Superior temporal gyrus (tissue), 1 donor: ENCODE data around the gene JPT1.

Source experiments
- DNase-seq: peaks from one replicate; pipeline ENCODE4 v3.0.0-alpha.2; 2016; ENCODE audit errors: extremely low spot score

Gene JPT1

GRCh38 chr17:75105126-75106080 is 48.9 kb downstream of the JPT1 start:
- DNase-seq, result no peak

- DNase-seq, result no peak
These were observed 50.4 kb downstream of the JPT1 start for GRCh38 chr17:75103601-75104554.

GRCh38 chr17:75102385-75102821 is 51.9 kb downstream of the JPT1 start:
- DNase-seq, result no peak

- no peak for DNase-seq
These were observed 54.3 kb downstream of the JPT1 start for GRCh38 chr17:75099881-75100595.

- no peak for DNase-seq
These were observed 55.5 kb downstream of the JPT1 start for GRCh38 chr17:75098861-75099260.

- no peak for DNase-seq
These were observed 56.4 kb downstream of the JPT1 start for GRCh38 chr17:75097865-75098264.

GRCh38 chr17:75096082-75096625 is 58.2 kb downstream of the JPT1 start:
- no peak for DNase-seq

- DNase-seq, result no peak
These were observed 59.4 kb downstream of the JPT1 start for GRCh38 chr17:75094871-75095399.

GRCh38 chr17:75093548-75094158 is 60.7 kb downstream of the JPT1 start:
- DNase-seq, result no peak

- no peak for DNase-seq
These were observed 62.4 kb downstream of the JPT1 start for GRCh38 chr17:75091855-75092327.

- no peak for DNase-seq
These were observed 63.1 kb downstream of the JPT1 start for GRCh38 chr17:75090871-75091854.

- DNase-seq, result no peak
These were observed 65.6 kb downstream of the JPT1 start for GRCh38 chr17:75088465-75089417.

- DNase-seq, result no peak
These were observed 66.5 kb downstream of the JPT1 start, which contains the start of gene SLC16A5 for GRCh38 chr17:75087558-75088453. Gene SLC16A5, plus strand, starts transcription at chr17:75087954. Its CDS starts 5,683 bp downstream, at chr17:75093637.

- DNase-seq, result no peak
These were observed 67.1 kb downstream of the JPT1 start for GRCh38 chr17:75087182-75087557.

GRCh38 chr17:75086496-75087181 is 67.7 kb downstream of the JPT1 start:
- DNase-seq, result no peak
